ENCODE results near the gene NRBP1.

- no peak for TF ChIP-seq CTCF (IDR thresholded peaks at IDR 0.05 in 8 of 11, conservative IDR thresholded peaks at IDR 0.05 in 3 of 11)
- TF ChIP-seq POLR2AphosphoS5 (IDR thresholded peaks at IDR 0.05): no peak
- no peak for TF ChIP-seq POLR2A (IDR thresholded peaks at IDR 0.05)
Observed at GRCh38 chr2:27400348-27401135, 27.9 kb upstream of the NRBP1 start.

Measured in spleen (tissue), 7 donors.